IPS DF 6.9 (cell line): ENCODE results near the gene KRTAP9-8.
"Not testable (repeated sequence)": the region's sequence is repeated elsewhere in the genome, so short reads cannot be mapped to it uniquely, and the experiment has no call there.

Source experiments
- DNase-seq: peaks from one replicate; pipeline ENCODE4 v3.0.0-alpha.2; 2013; ENCODE audit warnings: low read depth, low spot score
- H3K27ac ChIP-seq: one replicate; pipeline ENCODE4 v1.5.1; 2013; ENCODE audit warnings: low read length, control low read depth
- H3K27me3 ChIP-seq: 2 replicates; pipeline ENCODE4 v1.6.1; 2013; ENCODE audit warnings: mild to moderate bottlenecking, low read length; ENCODE audit not compliant: control insufficient read depth, insufficient read depth
- H3K36me3 ChIP-seq: 2 replicates; pipeline ENCODE4 v1.6.1; 2013; ENCODE audit warnings: low read length; ENCODE audit not compliant: control insufficient read depth, insufficient read depth
- H3K4me1 ChIP-seq: 2 replicates; pipeline ENCODE4 v1.6.1; 2013; ENCODE audit warnings: low read length; ENCODE audit not compliant: control insufficient read depth, insufficient read depth
- H3K4me3 ChIP-seq: 2 replicates; pipeline ENCODE4 v1.5.1; 2013; ENCODE audit warnings: mild to moderate bottlenecking, low read length
- H3K9me3 ChIP-seq: 2 replicates; pipeline ENCODE4 v1.6.1; 2013; ENCODE audit warnings: low read length, inconsistent platforms; ENCODE audit not compliant: control insufficient read depth, insufficient read depth
- WGBS: extraction: QIAGEN DNeasy Blood & Tissue Kit; methylation state at CpG from one replicate; pipeline ENCODE4 v1.1.7; 2013; ENCODE audit warnings: mixed read lengths, missing lambda C conversion rate; ENCODE audit not compliant: insufficient read length, insufficient coverage; 5-methylcytosine and 5-hydroxymethylcytosine counted together

The KRTAP9-8 gene

GRCh38 chr17:41255381-41256290 is 17.8 kb downstream of the KRTAP9-8 start, which contains the start of gene KRTAP9-9:
Gene KRTAP9-9, plus strand, starts transcription at chr17:41255384.
- H3K27ac ChIP-seq, DNase-seq, H3K9me3 ChIP-seq, H3K36me3 ChIP-seq, H3K4me3 ChIP-seq, H3K4me1 ChIP-seq, H3K27me3 ChIP-seq: not testable (repeated sequence)
- no CpG with 5 or more reads among the region's 5 CpGs for WGBS

- Histone ChIP-seq H3K36me3 (no peaks in the 10 kb centered on the region), H3K4me3 (no peak overlapping the region), H3K27me3 (no peaks in the 10 kb centered on the region), H3K4me1 (no peaks in the 10 kb centered on the region), H3K27ac (no peak overlapping the region), H3K9me3 (no peaks in the 10 kb centered on the region)
- WGBS, result no CpG with 5 or more reads among the region's 1 CpG
- no peak for DNase-seq
Measured at GRCh38 chr17:41256291-41256685, 18.5 kb downstream of the KRTAP9-8 start.

GRCh38 chr17:41258406-41258805 is 20.6 kb downstream of the KRTAP9-8 start:
- no peaks in the 10 kb centered on the region for H3K27me3 ChIP-seq
- H3K4me1 ChIP-seq, result no peaks in the 10 kb centered on the region
- no peak overlapping the region for H3K27ac ChIP-seq
- H3K4me3 ChIP-seq, result no peak overlapping the region
- H3K36me3 ChIP-seq, result no peaks in the 10 kb centered on the region
- no peak for DNase-seq
- H3K9me3 ChIP-seq, result no peaks in the 10 kb centered on the region

- DNase-seq, result no peak
- Histone ChIP-seq H3K9me3 (no peaks in the 10 kb centered on the region), H3K27ac (no peak overlapping the region), H3K27me3 (no peaks in the 10 kb centered on the region), H3K4me1 (no peaks in the 10 kb centered on the region), H3K36me3 (no peaks in the 10 kb centered on the region), H3K4me3 (no peak overlapping the region)
- no CpG with 5 or more reads among the region's 2 CpGs for WGBS
Measured at GRCh38 chr17:41263212-41263611, 25.4 kb downstream of the KRTAP9-8 start.

- Histone ChIP-seq H3K27me3 (no peaks in the 10 kb centered on the region), H3K9me3 (no peaks in the 10 kb centered on the region), H3K4me1 (no peaks in the 10 kb centered on the region), H3K4me3 (no peak overlapping the region), H3K36me3 (no peaks in the 10 kb centered on the region), H3K27ac (no peak overlapping the region)
- WGBS, result no CpG with 5 or more reads among the region's 3 CpGs
- DNase-seq, result no peak
Measured at GRCh38 chr17:41264599-41264998, 26.8 kb downstream of the KRTAP9-8 start.

GRCh38 chr17:41265078-41265477 is 27.3 kb downstream of the KRTAP9-8 start, which contains the start of gene KRTAP9-6:
Gene KRTAP9-6, plus strand, starts transcription at chr17:41265378. Its CDS starts 0 bp downstream, at chr17:41265378.
- Histone ChIP-seq H3K27ac (no peak within 1 kb of the TSS), H3K4me1 (no peaks in the 10 kb centered on the region), H3K9me3 (no peaks in the 10 kb centered on the region), H3K27me3 (no peaks in the 10 kb centered on the region), H3K4me3 (no peak within 1 kb of the TSS), H3K36me3 (no peaks in the 10 kb centered on the region)
- no CpG with 5 or more reads among the region's 2 CpGs for WGBS
- DNase-seq, result no peak

GRCh38 chr17:41267711-41268110 is 29.9 kb downstream of the KRTAP9-8 start:
- no peak overlapping the region for H3K4me3 ChIP-seq
- WGBS, result no CpG with 5 or more reads among the region's 3 CpGs
- no peaks in the 10 kb centered on the region for H3K4me1 ChIP-seq
- no peak overlapping the region for H3K27ac ChIP-seq
- no peaks in the 10 kb centered on the region for H3K9me3 ChIP-seq
- H3K36me3 ChIP-seq, result no peaks in the 10 kb centered on the region
- DNase-seq, result no peak
- no peaks in the 10 kb centered on the region for H3K27me3 ChIP-seq

- H3K9me3 ChIP-seq, H3K4me1 ChIP-seq, H3K27me3 ChIP-seq, H3K27ac ChIP-seq, H3K4me3 ChIP-seq, H3K36me3 ChIP-seq, DNase-seq: not testable (repeated sequence)
- no CpG with 5 or more reads among the region's 1 CpG for WGBS
Measured at GRCh38 chr17:41271323-41271722, 33.5 kb downstream of the KRTAP9-8 start.

GRCh38 chr17:41271858-41272257 is 34.1 kb downstream of the KRTAP9-8 start:
- DNase-seq, result no peak
- Histone ChIP-seq H3K4me1 (no peaks in the 10 kb centered on the region), H3K27ac (no peak overlapping the region), H3K4me3 (no peak overlapping the region), H3K36me3 (no peaks in the 10 kb centered on the region), H3K27me3 (no peaks in the 10 kb centered on the region), H3K9me3 (no peaks in the 10 kb centered on the region)
- no CpG with 5 or more reads among the region's 1 CpG for WGBS

- not testable (repeated sequence) for H3K27ac ChIP-seq, H3K4me3 ChIP-seq, H3K27me3 ChIP-seq, H3K4me1 ChIP-seq, H3K36me3 ChIP-seq, H3K9me3 ChIP-seq, DNase-seq
- WGBS, result no CpG with 5 or more reads among the region's 3 CpGs
Measured at GRCh38 chr17:41275648-41276190, 37.9 kb downstream of the KRTAP9-8 start, which contains the start of gene KRTAP9-7. Gene KRTAP9-7, plus strand, starts transcription at chr17:41275698. Its CDS starts 0 bp downstream, at chr17:41275698.
